Gastrocnemius medialis (tissue), 4 donors: ENCODE measurements around the gene XXYLT1. TPM values are rescaled to one million over a fixed set of nuclear protein-coding genes. Genes with fewer than 3 reads are reported as not detected.

Experiments
- ATAC-seq, 2 donors: fragments of 150-250 bp; one replicate each; pipeline ENCODE4 v1.9.1; 2016
- DNase-seq, 2 donors: peaks; one replicate each; pipeline ENCODE4 v3.0.0-alpha.2; 2019
- H3K27ac ChIP-seq, 4 donors: fragments of 200-600 bp; sonication (generic); 1 replicate in 1 of 4; 2 replicates in 3 of 4; pipeline ENCODE4 v1.5.1; 2016 to 2018; ENCODE audit warnings: mild to moderate bottlenecking in 2 of 4, moderate library complexity in 1 of 4
- H3K27me3 ChIP-seq, 3 donors: fragments of 200-600 bp; sonication (generic) in 2 of 3; 1 replicate in 1 of 3; 2 replicates in 2 of 3; pipeline versions ENCODE4 v1.5.1 to v1.6.0; 2016 to 2019; ENCODE audit warnings: mild to moderate bottlenecking in 1 of 3, moderate library complexity in 1 of 3
- H3K36me3 ChIP-seq, 2 donors: fragments of 200-600 bp; sonication (generic) in 1 of 2; one replicate each; pipeline ENCODE4 v1.5.1; 2017 to 2018
- H3K4me1 ChIP-seq, 2 donors: fragments of 200-600 bp; sonication (generic) in 1 of 2; one replicate each; pipeline ENCODE4 v1.5.1; 2016 to 2017; ENCODE audit warnings: mild to moderate bottlenecking in 2 of 2
- H3K4me3 ChIP-seq, 4 donors: fragments of 200-600 bp; sonication (generic) in 3 of 4; 1 replicate in 1 of 4; 2 replicates in 3 of 4; pipeline ENCODE4 v1.5.1; 2016 to 2019; ENCODE audit warnings: mild to moderate bottlenecking in 2 of 4
- H3K9me3 ChIP-seq, 3 donors: fragments of 200-600 bp; sonication (generic) in 2 of 3; 1 replicate in 1 of 3; 2 replicates in 2 of 3; pipeline ENCODE4 v1.5.1; 2016 to 2019
- POLR2A ChIP-seq, 2 donors: fragments of 450-650 bp; IDR thresholded peaks; one replicate each; pipeline ENCODE4 v1.6.1; 2017; ENCODE audit warnings: antibody characterized with exemption in 2 of 2, mild to moderate bottlenecking in 2 of 2, moderate library complexity in 2 of 2
- in situ Hi-C, 4 donors: fragments of 200-750 bp; cut with MboI; loops; one replicate each; pipeline versions ENCODE4 v1.15.0 to v1.8.0; 2017; ENCODE audit warnings: low sequenced_read_pairs in 4 of 4
- intact Hi-C: fragments of 100-400 bp; cut with DNase I; formaldehyde crosslinking; loops from one replicate; pipeline ENCODE4 v1.15.1; 2023; ENCODE audit warnings: low total_unique reads
- microRNA-seq, 2 donors: library from miRNA; unstranded; fragments of <30 nt; microRNA quantifications; one replicate each; pipeline ENCODE4, GENCODE V29; 2016; ENCODE audit warnings: borderline replicate concordance in 2 of 2
- total RNA-seq, 4 donors: library from RNA; depleted of rRNA; stranded (reverse); fragments of >200 nt; gene quantifications; one replicate each; pipeline versions ENCODE4 v1.1.0 to v1.2.3, GENCODE V29; 2016
- TF ChIP-seq, protein P1 (sequence below), 5 experiments: fragments of 450-650 bp in 3 of 5; fragments of 200-600 bp in 2 of 5; sonication (generic) in 2 of 5; IDR thresholded peaks in 4 of 5; conservative IDR thresholded peaks in 1 of 5; 1 replicate in 4 of 5; 2 replicates in 1 of 5; pipeline ENCODE4 v1.5.1; 2016 to 2019; ENCODE audit warnings: antibody characterized with exemption in 5 of 5, mild to moderate bottlenecking in 3 of 5, moderate library complexity in 3 of 5

XXYLT1 gene
- total RNA-seq, 4 donors from 2014 or later = 0.87 to 3.1 (median 1.3) TPM

DNA sequence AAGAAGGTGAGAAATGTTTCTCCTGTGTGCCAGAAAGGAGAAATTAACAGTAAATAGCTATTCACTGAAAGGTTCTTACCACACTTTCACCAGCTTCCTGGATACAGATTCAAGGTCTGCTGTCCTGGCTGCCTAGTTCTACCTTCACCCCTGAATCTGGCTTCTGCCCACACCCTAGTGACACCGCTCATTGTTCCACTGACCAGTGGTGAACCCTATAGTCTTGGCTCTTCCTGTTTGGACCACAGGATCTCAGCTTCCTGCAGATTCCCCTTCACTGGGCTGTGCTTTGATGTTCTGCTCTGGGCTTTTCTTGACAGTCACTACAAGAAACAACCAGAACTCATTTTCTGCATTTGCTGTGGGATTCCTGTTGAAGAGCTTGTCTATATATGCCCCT, 250.0 kb downstream of the XXYLT1 start:
- H3K36me3 ChIP-seq = no peaks in the 10 kb centered on the region
- ATAC-seq (peak; percentile 24 to 39), DNase-seq (no peak)
- H3K9me3 ChIP-seq = no peaks in the 10 kb centered on the region
- peak overlapping the region in 2 of 4 donors; percentile 26 to 57 for H3K27ac ChIP-seq
- TF ChIP-seq, protein P1, sequence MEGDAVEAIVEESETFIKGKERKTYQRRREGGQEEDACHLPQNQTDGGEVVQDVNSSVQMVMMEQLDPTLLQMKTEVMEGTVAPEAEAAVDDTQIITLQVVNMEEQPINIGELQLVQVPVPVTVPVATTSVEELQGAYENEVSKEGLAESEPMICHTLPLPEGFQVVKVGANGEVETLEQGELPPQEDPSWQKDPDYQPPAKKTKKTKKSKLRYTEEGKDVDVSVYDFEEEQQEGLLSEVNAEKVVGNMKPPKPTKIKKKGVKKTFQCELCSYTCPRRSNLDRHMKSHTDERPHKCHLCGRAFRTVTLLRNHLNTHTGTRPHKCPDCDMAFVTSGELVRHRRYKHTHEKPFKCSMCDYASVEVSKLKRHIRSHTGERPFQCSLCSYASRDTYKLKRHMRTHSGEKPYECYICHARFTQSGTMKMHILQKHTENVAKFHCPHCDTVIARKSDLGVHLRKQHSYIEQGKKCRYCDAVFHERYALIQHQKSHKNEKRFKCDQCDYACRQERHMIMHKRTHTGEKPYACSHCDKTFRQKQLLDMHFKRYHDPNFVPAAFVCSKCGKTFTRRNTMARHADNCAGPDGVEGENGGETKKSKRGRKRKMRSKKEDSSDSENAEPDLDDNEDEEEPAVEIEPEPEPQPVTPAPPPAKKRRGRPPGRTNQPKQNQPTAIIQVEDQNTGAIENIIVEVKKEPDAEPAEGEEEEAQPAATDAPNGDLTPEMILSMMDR (IDR thresholded peaks at IDR 0.05 in 4 of 5, conservative IDR thresholded peaks at IDR 0.05 in 1 of 5) = no peak
- no peak for TF ChIP-seq POLR2A (IDR thresholded peaks at IDR 0.05)
- intact Hi-C loops (no loop called here), in situ Hi-C loops (loop anchor here in 1 of 4 donors (25.0 kb wide), 1 partner anchor 241 kb away; the partner anchor contains the start of gene XXYLT1)
- no peaks in the 10 kb centered on the region for H3K4me1 ChIP-seq
- no peak overlapping the region for H3K4me3 ChIP-seq
- no peaks in the 10 kb centered on the region for H3K27me3 ChIP-seq

DNA sequence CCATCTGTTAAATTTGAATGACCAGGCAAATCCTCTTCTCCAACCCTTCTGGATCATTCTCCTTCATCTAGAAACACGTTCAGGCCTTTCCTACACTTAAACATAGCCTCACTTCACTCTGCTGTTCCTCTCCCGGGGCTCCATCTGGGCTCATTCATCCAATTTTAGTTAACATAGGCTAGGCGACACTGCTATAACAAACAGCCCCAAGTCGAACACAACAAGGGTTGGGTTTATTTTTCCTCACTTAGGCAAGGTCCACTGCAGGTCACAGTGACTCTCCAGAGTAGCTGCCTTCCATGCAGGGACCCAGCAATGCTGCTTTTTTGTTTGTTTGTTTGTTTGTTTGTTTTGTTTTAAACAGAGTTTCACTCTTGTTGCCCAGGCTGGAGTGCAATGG, 250.8 kb downstream of the XXYLT1 start:
- TF ChIP-seq POLR2A (IDR thresholded peaks at IDR 0.05) = no peak
- TF ChIP-seq, protein P1 (IDR thresholded peaks at IDR 0.05 in 4 of 5, conservative IDR thresholded peaks at IDR 0.05 in 1 of 5) = no peak
- no peak overlapping the region for H3K4me3 ChIP-seq
- in situ Hi-C loops (loop anchor here in 1 of 4 donors (25.0 kb wide), 1 partner anchor 242 kb away; the partner anchor contains the start of gene XXYLT1), intact Hi-C loops (no loop called here)
- no peaks in the 10 kb centered on the region for H3K36me3 ChIP-seq
- ATAC-seq (no peak), DNase-seq (no peak)
- H3K9me3 ChIP-seq = no peaks in the 10 kb centered on the region
- H3K27me3 ChIP-seq = no peaks in the 10 kb centered on the region
- no peaks in the 10 kb centered on the region for H3K4me1 ChIP-seq
- no peak overlapping the region for H3K27ac ChIP-seq

DNA sequence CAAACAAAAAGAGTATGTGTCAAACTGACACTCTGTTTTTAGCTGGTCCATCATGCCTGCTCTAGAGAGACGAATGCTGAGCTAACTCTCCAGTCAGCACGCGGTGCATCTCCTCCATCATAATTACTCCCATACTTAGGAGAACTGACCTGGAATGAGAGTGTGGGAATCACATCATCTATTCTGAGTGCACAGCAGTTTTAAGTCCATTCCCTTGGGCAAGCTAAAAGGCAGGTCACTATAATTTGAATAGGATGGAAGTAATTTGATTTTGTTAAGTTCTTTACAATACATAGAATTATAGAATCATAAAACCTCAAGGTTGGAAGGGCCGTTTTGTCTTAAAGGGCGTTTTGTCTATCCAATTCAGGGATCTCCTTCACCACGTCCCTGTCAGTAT, 251.6 kb downstream of the XXYLT1 start:
- no peak overlapping the region for H3K4me3 ChIP-seq
- ATAC-seq = no peak
- H3K36me3 ChIP-seq = no peaks in the 10 kb centered on the region
- H3K27ac ChIP-seq = no peak overlapping the region
- no peak for DNase-seq
- no peak for TF ChIP-seq POLR2A (IDR thresholded peaks at IDR 0.05)
- TF ChIP-seq, protein P1 (IDR thresholded peaks at IDR 0.05 in 4 of 5, conservative IDR thresholded peaks at IDR 0.05 in 1 of 5) = no peak
- intact Hi-C loops (no loop called here), in situ Hi-C loops (loop anchor here in 1 of 4 donors (25.0 kb wide), 1 partner anchor 243 kb away; the partner anchor contains the start of gene XXYLT1)
- H3K4me1 ChIP-seq = no peaks in the 10 kb centered on the region
- H3K27me3 ChIP-seq = no peaks in the 10 kb centered on the region
- no peaks in the 10 kb centered on the region for H3K9me3 ChIP-seq

Small RNA genes within 50 kb of the gene (microRNA-seq; reads per million reads assigned to microRNA genes)
- 0 reads per million in 2 donors for gene MIR3137

Other genes with a start within 250 kb of the XXYLT1 start
- 10 to 100 TPM; 13.2 to 27.6 (median 15.5) TPM for gene ACAP2, start 171.9 kb upstream of the XXYLT1 start, total RNA-seq